GM18505 (cell line): ENCODE measurements around the gene SSUH2.

Source experiments
- ATAC-seq: cut with Tn5 transposase; IDR thresholded peaks from one replicate; pipeline ENCODE4 v1.9.1; 2021; ENCODE audit not compliant: unreplicated experiment
- POLR2A ChIP-seq: IDR thresholded peaks from 4 replicates; pipeline ENCODE4 v1.6.1; 2011; ENCODE audit warnings: borderline replicate concordance; ENCODE audit not compliant: insufficient read depth, insufficient read length; ENCODE audit errors: extremely low read depth

SSUH2 gene

DNA sequence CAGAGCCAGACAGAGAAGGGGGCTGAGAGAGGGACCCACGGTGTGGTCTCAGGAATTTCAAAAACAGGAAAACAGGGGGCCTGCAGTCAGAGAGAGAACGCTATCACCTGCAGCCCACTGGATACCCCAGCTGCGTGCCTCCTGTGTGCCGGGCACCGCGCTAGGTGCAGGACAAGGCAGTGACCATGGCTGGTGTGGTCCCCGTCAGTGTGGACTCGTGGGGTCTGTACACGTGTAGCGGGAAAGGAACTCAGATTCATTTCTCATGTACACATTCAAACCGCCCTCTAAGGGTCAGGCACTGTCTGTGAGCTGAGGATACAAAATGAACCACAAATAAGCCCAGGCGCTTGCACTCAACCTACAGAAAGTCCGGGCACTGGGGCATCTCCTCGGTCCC lies 20.9 kb downstream of the SSUH2 start:
- TF ChIP-seq POLR2A, result no peak
- ATAC-seq, result no peak

DNA sequence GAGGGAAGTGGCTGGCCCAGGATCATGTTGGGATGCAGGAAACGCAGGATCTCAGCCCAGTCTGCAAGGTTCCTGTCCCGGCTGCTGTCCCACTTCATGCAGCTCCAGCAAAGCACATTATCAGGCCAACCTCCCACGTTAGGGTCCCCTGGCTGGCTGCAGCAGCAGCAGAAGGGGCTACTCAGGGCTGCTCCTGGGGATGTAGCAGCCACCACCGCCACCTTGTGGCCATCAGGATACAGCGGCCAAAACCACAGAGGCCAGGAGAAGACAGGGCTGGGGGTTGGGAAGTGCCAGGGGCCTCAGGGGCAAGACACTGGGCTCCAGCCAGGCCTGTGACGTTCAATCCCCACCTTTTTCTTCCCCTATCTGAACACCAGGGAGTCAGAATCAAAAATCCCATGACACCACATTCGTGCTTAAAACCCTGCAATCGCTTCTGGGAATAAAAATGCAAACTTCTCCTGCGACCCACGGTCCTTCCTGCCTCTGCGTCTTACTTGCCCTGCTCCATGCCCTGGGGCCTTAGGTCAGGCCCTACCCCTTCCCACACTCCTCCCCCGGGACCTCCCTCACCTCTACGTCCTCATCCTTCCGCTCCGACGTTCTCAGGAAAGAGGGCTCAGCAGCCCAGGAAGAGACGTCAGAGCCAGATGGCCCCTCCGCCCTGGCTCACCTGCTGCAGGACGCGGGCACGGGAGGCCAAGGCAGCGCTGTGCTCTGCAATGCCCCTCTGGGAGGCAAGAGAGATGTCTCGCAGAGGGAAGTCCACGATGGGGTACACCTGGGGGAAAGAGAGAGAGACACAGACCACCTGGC lies 21.5 kb downstream of the SSUH2 start:
- ATAC-seq, result peak; percentile 92
- TF ChIP-seq POLR2A, result no peak

DNA sequence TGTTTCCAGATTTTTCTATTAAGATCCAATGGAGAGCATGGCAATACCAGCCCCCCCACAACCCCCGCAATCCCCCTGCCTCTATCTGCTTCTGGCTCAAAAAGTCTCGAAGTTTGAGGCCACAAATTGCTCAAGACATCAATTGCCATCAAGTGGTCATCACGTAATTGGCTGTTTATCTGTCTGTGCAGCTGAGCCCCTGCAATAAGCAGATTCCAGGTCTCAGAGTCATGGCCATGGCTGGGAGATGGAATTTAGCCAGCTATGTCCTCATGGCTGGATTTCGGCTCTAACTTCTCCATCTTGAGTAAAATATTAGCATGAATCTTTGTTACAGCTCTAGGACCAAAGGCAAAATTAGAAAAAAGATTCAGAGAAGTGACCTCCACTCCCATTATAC lies 22.7 kb downstream of the SSUH2 start:
- ATAC-seq, result no peak
- TF ChIP-seq POLR2A, result no peak

DNA sequence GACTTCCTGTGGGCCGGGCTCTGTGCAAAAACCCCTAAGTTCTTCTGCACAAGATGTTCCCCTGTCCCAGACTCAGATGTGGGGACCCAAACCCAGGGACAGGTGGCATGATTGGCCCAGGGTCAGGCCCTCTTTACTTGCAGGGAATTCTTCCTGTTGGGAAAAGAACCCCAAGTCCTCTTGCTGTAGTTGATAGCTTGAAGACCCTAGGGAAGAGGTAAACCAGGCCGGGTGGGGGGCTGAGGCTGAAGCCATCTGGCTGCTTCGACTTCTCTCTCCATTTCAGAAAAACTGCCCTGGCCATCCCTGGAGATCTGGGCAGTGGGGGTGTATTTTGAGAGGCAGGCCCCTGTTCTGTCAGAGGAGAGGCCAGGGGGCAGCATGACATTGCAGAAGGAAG lies 23.5 kb downstream of the SSUH2 start:
- ATAC-seq, result no peak
- no peak for TF ChIP-seq POLR2A

DNA sequence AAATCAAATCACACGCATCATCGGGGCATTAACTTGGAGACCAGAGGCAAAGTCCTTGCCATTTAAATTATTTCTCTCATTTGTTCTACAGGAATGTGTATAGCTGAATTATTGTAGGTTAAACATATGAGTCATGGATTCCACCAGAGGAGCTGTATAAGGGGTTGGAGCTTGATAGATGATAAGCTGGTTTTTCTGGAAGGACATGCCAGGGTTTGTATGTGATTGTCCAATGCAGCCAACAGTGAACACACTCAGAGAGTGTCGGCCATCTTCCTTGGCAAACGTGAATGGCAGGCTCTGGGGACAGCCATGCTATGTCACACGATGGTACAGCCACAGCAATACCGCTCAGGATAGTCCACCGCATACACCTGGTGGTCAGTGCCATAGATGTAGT lies 25.1 kb downstream of the SSUH2 start:
- TF ChIP-seq POLR2A, result no peak
- no peak for ATAC-seq

DNA sequence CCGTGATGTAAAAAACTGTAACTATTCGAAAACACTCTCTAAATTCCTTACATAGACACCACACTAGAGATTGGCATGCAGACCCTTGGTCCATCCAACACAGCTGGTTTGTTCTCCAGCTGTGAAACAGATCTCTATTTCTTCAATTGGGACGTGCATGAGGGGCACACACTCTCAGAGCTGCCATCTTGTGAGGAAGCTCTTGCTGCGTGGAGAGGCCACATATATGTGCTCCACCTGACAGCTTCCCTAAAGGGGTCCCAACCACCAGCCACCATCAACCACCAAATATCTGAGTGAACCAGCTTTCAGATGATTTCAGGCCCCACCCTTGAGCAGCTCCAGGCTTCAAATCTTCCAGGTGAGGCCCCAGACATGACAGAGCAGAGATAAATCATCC lies 25.6 kb downstream of the SSUH2 start:
- no peak for ATAC-seq
- no peak for TF ChIP-seq POLR2A

DNA sequence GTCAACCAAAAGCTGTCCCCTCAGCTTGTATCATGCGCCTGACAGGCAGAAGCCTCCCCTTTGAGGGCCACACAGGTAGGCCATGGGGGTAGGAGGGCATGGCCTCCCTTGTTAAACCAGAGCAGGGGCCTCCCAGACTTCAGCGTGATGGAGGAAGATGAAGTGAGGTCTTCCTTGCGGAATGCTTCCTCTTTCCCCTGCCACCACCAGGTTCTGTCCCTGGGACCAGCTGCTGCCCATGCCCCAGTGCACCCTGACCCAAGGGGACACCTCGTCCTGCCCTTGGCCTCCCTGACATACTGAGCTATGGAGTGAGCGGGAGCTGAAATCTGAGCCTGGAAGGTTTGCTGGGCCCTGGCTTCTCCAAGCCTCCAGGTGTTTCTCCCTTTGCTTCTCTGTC lies 26.7 kb downstream of the SSUH2 start:
- no peak for ATAC-seq
- no peak for TF ChIP-seq POLR2A

DNA sequence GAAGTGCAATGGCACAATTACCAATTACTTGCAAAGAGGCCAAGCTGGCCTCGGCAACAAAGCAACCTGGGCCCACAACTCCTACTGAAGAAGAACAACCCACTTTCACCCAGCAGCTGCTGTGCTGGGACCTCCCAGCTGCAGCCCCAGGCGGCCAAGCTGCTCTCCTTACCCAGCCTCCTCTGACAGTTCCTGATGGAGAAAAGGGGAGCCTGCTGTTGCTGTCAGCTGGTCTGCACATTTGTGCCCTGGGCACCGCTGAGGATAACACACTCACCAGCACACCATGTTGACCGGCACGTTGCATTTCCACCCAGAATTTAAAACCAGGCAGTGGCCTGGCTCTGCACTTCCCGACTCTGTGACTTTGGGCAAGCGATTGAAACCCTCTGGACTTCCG lies 33.6 kb downstream of the SSUH2 start:
- TF ChIP-seq POLR2A, result no peak
- ATAC-seq, result no peak

DNA sequence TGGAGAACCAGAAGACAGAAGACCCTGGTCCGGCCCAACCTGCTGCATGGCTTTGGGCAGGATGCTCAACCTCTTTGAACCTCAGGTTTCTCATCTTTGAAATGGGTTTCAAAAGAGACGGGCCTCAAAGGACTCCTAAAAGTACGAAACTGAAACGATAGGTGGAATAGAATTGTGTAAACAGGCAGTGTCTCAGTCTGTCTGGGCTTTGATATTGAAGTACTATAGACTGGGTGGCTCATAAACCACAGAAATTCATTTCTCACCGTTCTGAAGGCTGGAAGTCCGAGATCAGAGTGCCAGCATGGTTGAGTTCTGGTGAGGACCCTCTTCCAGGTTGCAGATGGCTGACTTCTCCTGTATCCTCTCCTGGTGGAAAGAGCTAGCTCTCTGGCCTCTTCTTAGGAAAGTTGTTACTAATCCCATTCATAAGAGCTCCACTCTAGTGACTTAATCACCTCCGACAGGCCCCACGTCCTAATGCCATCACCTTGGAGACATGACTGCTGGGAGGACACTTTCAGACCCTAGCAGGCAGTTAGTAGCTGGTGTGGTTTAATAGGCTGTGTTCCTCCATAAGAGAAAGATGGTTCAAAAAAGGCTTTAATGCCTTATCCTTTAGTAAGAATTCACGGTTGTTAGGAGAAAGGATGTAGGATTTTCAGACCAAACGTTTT lies 35.7 kb downstream of the SSUH2 start:
- ATAC-seq, result no peak
- TF ChIP-seq POLR2A, result no peak

DNA sequence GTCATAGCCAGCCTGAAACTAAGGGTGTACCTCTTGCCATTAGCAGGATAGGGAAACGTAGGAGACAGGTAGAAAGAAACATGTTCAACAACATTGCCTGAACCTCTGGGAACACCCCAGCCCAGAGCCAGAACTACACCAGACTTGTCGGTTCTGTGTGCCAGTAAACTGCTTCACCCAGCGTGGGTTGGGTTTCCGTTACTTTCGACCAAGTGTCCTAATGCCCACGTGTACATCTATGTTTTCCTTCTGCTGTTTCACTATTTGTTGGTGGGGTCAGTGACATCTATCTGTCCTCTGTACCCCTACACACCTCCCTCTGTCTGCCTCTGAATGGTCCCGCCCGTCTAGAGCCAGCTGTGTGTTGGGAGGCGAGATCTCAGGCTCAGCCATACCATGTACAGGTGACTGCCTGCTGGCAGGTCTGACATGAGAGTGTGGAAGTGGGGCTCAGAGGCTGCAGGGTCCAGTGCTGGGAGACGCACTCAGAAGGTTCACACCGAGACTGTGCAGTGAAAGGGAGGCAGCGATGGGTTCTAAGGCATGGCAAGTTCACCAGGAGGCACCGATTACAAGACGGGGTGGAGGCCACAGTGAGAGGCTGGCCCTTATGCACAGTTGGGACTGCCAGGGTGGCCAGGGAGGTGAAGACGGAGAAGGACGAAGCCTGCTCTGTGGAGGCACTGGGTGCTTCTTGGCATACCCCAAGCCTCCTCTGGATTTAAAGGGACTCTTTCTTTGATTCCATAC lies 36.4 kb downstream of the SSUH2 start:
- no peak for ATAC-seq
- TF ChIP-seq POLR2A, result no peak

DNA sequence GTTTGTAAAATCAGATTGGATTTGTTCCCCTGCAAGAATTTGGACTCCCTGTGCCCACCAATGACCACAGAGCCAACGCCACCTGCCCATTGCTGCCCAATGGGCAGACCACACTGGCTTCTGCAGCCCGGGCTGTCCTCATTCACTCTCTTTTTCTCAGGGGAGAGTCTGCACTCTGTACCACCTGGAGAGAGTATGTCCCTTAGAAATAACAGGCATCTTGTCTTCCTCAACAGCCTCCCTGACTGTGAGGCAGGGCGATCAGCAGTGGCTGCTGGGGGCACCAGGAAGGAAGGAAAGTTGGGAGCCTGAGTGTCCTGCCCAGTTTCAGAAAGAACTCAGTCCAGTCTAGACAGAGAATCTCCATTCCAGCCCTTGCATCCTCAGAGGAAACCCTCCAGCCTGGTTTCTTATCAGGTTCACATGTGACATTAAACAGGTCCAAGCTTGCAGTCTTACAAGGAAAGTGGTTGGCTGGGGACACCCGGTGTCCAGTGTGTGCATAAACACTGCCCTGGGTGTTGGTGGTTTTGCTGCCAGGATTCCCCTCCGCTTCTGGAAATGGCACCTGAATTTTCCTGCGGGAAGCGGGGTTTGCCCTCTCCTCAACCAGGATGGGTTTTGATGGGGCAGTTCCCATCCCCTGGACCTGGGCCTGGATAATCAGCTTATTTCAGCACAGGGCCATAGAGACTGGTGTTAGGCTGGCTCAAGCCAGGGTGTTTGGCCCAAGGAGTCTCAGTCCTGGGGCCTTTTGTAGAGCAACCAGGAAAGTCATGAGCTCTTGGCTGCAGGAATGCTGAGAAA lies 37.2 kb downstream of the SSUH2 start:
- ATAC-seq, result no peak
- no peak for TF ChIP-seq POLR2A

DNA sequence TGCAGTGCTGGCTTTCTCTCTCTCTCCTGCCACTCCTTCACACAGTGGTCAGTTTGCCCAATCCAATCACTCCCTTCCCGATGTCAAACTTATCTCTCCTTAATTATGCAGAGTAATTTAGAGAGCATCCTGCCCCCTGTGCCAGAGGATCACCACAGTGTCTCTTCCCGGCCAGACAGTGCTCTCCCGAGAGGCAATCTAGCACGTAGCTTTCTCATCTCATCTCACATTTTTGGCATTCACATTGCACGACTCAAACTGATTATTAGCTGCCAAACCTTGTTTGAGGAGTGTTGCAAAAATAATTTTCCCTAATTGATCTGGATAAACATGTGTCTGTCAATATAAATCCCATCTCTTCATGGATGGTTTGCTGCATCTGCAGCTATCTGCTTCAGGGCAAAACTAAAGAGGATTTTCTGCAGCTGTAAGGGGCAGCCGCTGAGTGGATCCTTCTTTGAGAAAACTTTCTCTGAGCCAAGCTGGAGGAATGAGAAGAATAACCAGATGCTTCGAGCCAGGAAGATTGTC lies 37.8 kb downstream of the SSUH2 start:
- no peak for ATAC-seq
- no peak for TF ChIP-seq POLR2A

DNA sequence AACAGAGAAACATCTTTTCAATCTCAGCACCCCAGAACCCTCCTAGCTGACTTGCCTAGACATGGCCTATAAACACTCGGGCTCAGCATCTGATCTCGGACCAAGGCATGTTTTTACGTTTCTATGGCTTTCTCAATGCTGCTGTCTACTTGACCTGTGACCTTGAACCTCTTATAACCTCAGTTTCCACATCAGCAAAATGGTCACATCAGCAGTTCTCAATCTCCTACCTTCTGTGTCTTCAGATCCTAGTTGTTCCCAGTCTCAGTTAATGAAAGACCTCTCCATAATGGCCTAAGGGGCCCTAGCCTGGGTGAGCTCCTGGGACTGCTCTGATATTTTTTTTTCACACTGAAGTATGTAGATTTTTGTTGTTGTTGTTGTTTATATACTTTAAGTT lies 39.6 kb downstream of the SSUH2 start:
- TF ChIP-seq POLR2A, result no peak
- no peak for ATAC-seq
